Cerebellar cortex (tissue), 1 donor: ENCODE results near the gene ZNF699.
A peak's percentile ranks its signal among the peaks of the same experiment; 100 is the strongest.
"Not testable (repeated sequence)": the region's sequence is repeated elsewhere in the genome, so short reads cannot be mapped to it uniquely, and the experiment has no call there.

Source experiments
- DNase-seq: peaks from one replicate; pipeline ENCODE4 v3.0.0-alpha.2; 2015; ENCODE audit warnings: low spot score

ZNF699 gene

GRCh38 chr19:9309139-9309973 lies at the start of gene ZNF699:
ZNF699 (minus strand) TSS chr19:9309838; CDS start chr19:9305119, 4,719 bp downstream.
- DNase-seq: peak; percentile 99

GRCh38 chr19:9354651-9355050 lies 45.0 kb upstream of the ZNF699 start:
- no peak for DNase-seq

GRCh38 chr19:9353011-9353410 lies 43.4 kb upstream of the ZNF699 start:
- DNase-seq: no peak

GRCh38 chr19:9352505-9352904 lies 42.9 kb upstream of the ZNF699 start:
- DNase-seq: no peak

GRCh38 chr19:9348671-9349070 lies 39.0 kb upstream of the ZNF699 start:
- no peak for DNase-seq

- DNase-seq: no peak
Observed at GRCh38 chr19:9348253-9348652, 38.6 kb upstream of the ZNF699 start.

- DNase-seq: no peak
Observed at GRCh38 chr19:9345005-9345404, 35.4 kb upstream of the ZNF699 start.

GRCh38 chr19:9342610-9343304 lies 33.1 kb upstream of the ZNF699 start:
- DNase-seq: no peak

GRCh38 chr19:9329999-9330398 lies 20.4 kb upstream of the ZNF699 start:
- DNase-seq: no peak

- DNase-seq: no peak
Observed at GRCh38 chr19:9324584-9324962, 14.9 kb upstream of the ZNF699 start.

GRCh38 chr19:9323919-9324583 lies 14.4 kb upstream of the ZNF699 start, which contains the start of gene ZNF559:
ZNF559 (plus strand) TSS chr19:9324179; CDS start chr19:9338550, 14,371 bp downstream.
- peak; percentile 89 for DNase-seq

- DNase-seq: peak; percentile 85
Observed at GRCh38 chr19:9323557-9323918, 13.9 kb upstream of the ZNF699 start.

- DNase-seq: not testable (repeated sequence)
Observed at GRCh38 chr19:9322201-9322600, 12.6 kb upstream of the ZNF699 start.

GRCh38 chr19:9321756-9322155 lies 12.1 kb upstream of the ZNF699 start:
- DNase-seq: not testable (repeated sequence)

GRCh38 chr19:9321338-9321737 lies 11.7 kb upstream of the ZNF699 start:
- DNase-seq: no peak

- DNase-seq: no peak
Observed at GRCh38 chr19:9313756-9314155, 4.1 kb upstream of the ZNF699 start.

- peak; percentile 97 for DNase-seq
Observed at GRCh38 chr19:9309974-9310446, 372 bp upstream of the ZNF699 start.

GRCh38 chr19:9308091-9308770 lies 1.4 kb downstream of the ZNF699 start:
- no peak for DNase-seq

- no peak for DNase-seq
Observed at GRCh38 chr19:9306443-9306842, 3.2 kb downstream of the ZNF699 start.

- DNase-seq: no peak
Observed at GRCh38 chr19:9296336-9296735, 13.3 kb downstream of the ZNF699 start.

- DNase-seq: no peak
Observed at GRCh38 chr19:9295411-9295849, 14.2 kb downstream of the ZNF699 start.
